HG02678 (cell line): ENCODE results near the gene CENPA.
"Not testable (repeated sequence)": the region's sequence is repeated elsewhere in the genome, so short reads cannot be mapped to it uniquely, and the experiment has no call there.

ENCODE experiments used
- ATAC-seq: cut with Tn5 transposase; IDR thresholded peaks from one replicate; pipeline ENCODE4 v1.9.1; 2021; ENCODE audit warnings: mild to moderate bottlenecking, moderate library complexity; ENCODE audit not compliant: unreplicated experiment

Gene CENPA

GRCh38 chr2:26786207-26787028 lies 562 bp downstream of the CENPA start:
- peak; percentile 18 for ATAC-seq

- ATAC-seq, result no peak
Observed at GRCh38 chr2:26792720-26793119, 6.9 kb downstream of the CENPA start.

- no peak for ATAC-seq
Observed at GRCh38 chr2:26793518-26793917, 7.7 kb downstream of the CENPA start.

GRCh38 chr2:26795135-26795534 lies 9.3 kb downstream of the CENPA start:
- not testable (repeated sequence) for ATAC-seq

GRCh38 chr2:26801328-26801727 lies 15.5 kb downstream of the CENPA start:
- no peak for ATAC-seq

- no peak for ATAC-seq
Observed at GRCh38 chr2:26801796-26802195, 15.9 kb downstream of the CENPA start.

- no peak for ATAC-seq
Observed at GRCh38 chr2:26805241-26805676, 19.4 kb downstream of the CENPA start.

- no peak for ATAC-seq
Observed at GRCh38 chr2:26807788-26808460, 22.1 kb downstream of the CENPA start.

GRCh38 chr2:26809211-26809610 lies 23.4 kb downstream of the CENPA start:
- no peak for ATAC-seq

GRCh38 chr2:26809876-26810577 lies 24.2 kb downstream of the CENPA start:
- no peak for ATAC-seq

- ATAC-seq, result no peak
Observed at GRCh38 chr2:26811261-26811660, 25.4 kb downstream of the CENPA start.

- ATAC-seq, result no peak
Observed at GRCh38 chr2:26811791-26812694, 26.2 kb downstream of the CENPA start.

GRCh38 chr2:26812731-26813130 lies 26.9 kb downstream of the CENPA start:
- no peak for ATAC-seq

- ATAC-seq, result not testable (repeated sequence)
Observed at GRCh38 chr2:26814072-26814765, 28.4 kb downstream of the CENPA start.

GRCh38 chr2:26816893-26817292 lies 31.0 kb downstream of the CENPA start:
- no peak for ATAC-seq

GRCh38 chr2:26818255-26818654 lies 32.4 kb downstream of the CENPA start:
- no peak for ATAC-seq

- ATAC-seq, result no peak
Observed at GRCh38 chr2:26818972-26819371, 33.1 kb downstream of the CENPA start.

GRCh38 chr2:26820932-26821331 lies 35.1 kb downstream of the CENPA start:
- no peak for ATAC-seq

GRCh38 chr2:26822877-26823276 lies 37.0 kb downstream of the CENPA start:
- no peak for ATAC-seq
